Measurements from ENCODE around the gene ADIPOR2.

ADIPOR2 gene

GRCh38 chr12:1739368-1739767 is 48.5 kb downstream of the ADIPOR2 start:
- no peak for DNase-seq

- no peak for DNase-seq
Observed at GRCh38 chr12:1740161-1740948, 49.5 kb downstream of the ADIPOR2 start.

- no peak for DNase-seq
Observed at GRCh38 chr12:1741154-1741949, 50.5 kb downstream of the ADIPOR2 start.

GRCh38 chr12:1744932-1745331 is 54.1 kb downstream of the ADIPOR2 start:
- no peak for DNase-seq

GRCh38 chr12:1747609-1748008 is 56.7 kb downstream of the ADIPOR2 start:
- DNase-seq, result no peak

GRCh38 chr12:1749019-1749418 is 58.1 kb downstream of the ADIPOR2 start:
- no peak for DNase-seq

- DNase-seq, result no peak
Observed at GRCh38 chr12:1750300-1750699, 59.4 kb downstream of the ADIPOR2 start.

GRCh38 chr12:1758376-1758775 is 67.5 kb downstream of the ADIPOR2 start:
- DNase-seq, result no peak

- no peak for DNase-seq
Observed at GRCh38 chr12:1758887-1759286, 68.0 kb downstream of the ADIPOR2 start.

- DNase-seq, result no peak
Observed at GRCh38 chr12:1760566-1761382, 69.9 kb downstream of the ADIPOR2 start.

- no peak for DNase-seq
Observed at GRCh38 chr12:1761857-1762256, 71.0 kb downstream of the ADIPOR2 start.

- DNase-seq, result no peak
Observed at GRCh38 chr12:1763153-1763552, 72.3 kb downstream of the ADIPOR2 start.

- no peak for DNase-seq
Observed at GRCh38 chr12:1766110-1766509, 75.2 kb downstream of the ADIPOR2 start.

- DNase-seq, result no peak
Observed at GRCh38 chr12:1767407-1768090, 76.7 kb downstream of the ADIPOR2 start.

GRCh38 chr12:1768615-1769014 is 77.7 kb downstream of the ADIPOR2 start:
- DNase-seq, result no peak

GRCh38 chr12:1769809-1770494 is 79.1 kb downstream of the ADIPOR2 start:
- no peak for DNase-seq

GRCh38 chr12:1773937-1774655 is 83.2 kb downstream of the ADIPOR2 start:
- DNase-seq, result no peak

GRCh38 chr12:1776170-1776921 is 85.5 kb downstream of the ADIPOR2 start:
- peak; percentile 77 for DNase-seq

GRCh38 chr12:1777798-1778197 is 86.9 kb downstream of the ADIPOR2 start:
- DNase-seq, result peak; percentile 34

GRCh38 chr12:1778911-1779310 is 88.0 kb downstream of the ADIPOR2 start:
- no peak for DNase-seq

- no peak for DNase-seq
Observed at GRCh38 chr12:1779783-1780182, 88.9 kb downstream of the ADIPOR2 start.

Data from amniotic stem cell (primary cell).